Stimulated activated CD8-positive, alpha-beta memory T cell treated with anti-CD3 and anti-CD28 coated beads, Interleukin-15, amount 100 ng/mL, for 48 hours (primary cell): ENCODE results near the gene ANKRD18A.

Source experiments
- DNase-seq, 2 donors: peaks; one replicate each; pipeline ENCODE4 v3.0.0-alpha.2; 2020; ENCODE audit warnings: low read depth in 2 of 2

ANKRD18A gene

DNA sequence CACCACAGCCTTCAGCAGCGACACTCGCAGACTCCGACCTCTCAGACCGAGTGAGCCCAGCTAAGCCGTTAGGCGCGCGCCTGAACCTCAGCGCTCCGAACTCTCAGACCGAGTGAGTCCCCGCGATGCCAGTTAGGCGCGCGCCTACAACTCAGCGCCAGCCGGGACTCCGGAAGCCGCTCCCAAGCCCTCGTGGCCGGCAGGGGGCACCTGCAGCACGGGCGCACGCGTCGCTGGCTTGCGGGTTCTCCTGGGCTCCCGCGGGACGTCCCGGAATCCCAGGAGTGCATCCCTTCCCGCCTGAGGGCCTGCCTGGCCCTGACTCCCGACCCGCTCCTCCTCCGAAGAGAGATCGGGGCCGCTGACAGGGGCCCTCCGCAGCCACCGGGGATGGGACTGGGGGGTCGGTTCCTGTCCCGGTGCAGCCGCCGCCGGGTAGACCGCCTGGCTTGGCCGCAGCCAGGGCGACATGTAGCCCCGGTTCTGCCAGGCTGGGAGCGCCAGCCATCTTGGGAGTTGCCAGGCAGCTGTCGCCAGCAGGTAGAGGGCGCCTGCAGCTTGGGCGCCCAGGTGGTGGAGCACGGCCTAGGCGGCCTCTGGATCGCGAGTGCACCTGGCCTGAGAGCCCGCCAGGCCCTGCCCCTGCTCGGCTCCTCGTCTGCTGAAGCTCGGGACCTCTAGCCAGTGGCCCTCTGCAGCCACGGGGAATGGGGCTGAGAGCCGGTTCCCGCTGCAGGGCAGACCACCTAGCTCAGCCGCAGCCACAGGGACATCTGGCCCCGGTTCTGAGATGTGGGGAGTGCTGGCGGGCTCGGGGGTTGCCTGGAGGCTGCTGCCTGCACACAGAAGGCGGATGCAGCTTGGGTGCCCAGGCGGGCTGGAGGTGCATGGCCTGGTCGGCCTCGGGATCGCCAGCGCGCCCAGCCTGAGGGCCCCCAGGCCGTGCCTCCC, at the start of gene ANKRD18A:
ANKRD18A (minus strand) TSS at position 114 of the 951 bp plus-strand sequence. CDS start 311 bp downstream, outside the sequence.
- peak; percentile 49 to 68 for DNase-seq

DNA sequence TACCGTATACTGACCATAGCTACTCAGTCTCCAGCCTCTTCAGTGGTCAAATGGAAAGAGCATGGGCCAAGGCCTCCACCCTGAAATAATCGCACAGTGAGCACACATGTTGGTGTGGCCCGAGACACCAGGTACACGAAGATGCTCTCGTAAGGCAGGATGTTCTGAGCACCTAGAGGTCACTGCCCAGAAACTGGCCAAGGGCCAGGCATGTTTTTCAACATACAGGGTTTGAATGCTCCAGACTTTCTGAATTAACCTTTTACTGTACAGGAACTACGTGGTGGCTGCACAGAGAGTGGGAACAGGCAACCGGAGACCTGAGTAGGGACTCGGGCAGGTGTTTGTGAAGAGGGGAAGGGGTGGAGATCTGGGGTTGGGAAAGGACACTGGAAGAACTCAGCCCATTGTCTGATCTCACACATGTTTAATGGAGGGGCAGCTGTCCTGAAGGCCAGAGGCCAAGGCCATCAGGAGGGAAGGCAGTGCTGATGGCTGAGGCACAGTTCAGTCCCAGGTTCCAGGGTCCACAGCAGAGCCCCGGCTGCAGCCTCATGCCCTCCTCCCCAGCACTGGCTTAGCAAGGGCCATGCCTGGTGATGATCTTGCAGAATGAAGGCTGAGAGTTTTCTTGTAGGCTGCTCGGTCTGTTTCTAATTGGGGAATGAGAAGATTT, 48.5 kb upstream of the ANKRD18A start:
- no peak for DNase-seq

DNA sequence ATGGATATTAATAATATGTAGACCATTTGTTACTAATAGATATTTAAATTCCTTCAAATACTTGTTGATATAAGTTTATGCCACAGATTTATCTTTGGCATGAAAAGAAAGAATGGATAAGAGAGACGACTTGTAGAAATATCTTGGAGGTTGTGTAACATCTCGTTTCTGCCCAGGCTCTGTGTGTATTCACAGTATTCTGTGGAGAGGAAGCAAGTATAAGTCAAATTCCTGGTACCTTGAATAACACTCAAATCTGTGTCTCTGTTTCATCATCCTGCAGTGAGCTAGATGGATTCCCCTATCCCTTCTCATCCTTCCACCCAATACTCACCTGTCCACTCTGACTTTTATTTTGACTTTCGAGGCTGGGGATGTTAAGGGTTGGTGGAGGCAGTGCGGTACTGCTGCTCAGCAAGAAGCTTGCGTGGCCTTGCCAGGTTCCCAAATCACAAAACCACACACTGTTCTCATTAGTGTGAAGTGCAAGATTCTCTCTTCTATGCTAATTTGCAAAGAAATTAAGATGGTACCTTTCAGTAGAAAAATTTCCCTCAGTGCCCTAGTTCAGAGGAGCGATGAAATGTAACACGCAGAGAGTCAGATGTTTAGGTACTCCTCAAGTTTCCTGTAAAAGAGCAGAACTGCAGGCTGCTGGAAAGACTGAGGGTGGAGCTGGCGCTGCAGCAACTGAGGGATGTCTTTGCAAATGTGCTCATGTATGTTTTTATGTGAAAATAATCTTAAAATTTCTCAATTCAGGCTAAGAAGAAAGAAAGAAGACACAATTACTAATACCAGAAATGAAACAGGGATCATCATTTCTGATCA, 42.6 kb upstream of the ANKRD18A start:
- no peak for DNase-seq

DNA sequence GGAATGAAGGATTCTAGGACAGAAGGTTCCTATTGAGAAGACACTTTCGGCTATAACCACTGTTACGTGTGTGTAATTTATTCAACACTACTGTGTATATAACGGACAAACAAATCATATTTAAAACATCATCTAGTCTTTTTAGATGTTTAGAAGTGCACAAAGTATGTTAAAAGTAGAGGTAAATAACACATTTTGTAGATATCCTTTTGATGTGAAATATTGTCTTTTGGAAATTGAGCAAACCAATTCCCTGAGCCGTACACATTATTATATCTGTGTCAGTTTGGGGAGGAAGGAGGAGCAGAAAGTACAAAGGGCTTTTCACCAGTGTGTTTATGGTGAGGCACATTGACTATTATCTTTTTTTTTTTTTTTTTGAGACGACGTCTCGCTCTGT, 39.1 kb upstream of the ANKRD18A start:
- no peak for DNase-seq

DNA sequence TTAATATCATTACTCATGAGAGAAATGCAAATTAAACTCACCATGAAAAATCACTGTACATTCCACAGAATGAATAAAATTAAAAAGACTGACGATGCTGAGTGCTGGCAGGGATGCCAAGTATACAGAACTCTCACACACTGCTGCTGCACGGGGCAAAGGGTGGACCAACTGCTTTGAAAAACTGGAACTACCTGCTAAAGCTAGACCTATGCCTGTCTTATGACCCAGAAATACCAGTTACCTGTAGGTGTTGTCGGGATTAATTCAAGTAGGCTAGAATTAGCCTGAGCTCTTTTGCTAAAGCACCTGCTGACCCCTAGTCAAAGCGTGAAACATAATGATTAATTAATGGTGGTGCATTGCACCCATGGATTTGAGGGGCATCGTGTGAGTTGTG, 36.5 kb upstream of the ANKRD18A start:
- no peak for DNase-seq

DNA sequence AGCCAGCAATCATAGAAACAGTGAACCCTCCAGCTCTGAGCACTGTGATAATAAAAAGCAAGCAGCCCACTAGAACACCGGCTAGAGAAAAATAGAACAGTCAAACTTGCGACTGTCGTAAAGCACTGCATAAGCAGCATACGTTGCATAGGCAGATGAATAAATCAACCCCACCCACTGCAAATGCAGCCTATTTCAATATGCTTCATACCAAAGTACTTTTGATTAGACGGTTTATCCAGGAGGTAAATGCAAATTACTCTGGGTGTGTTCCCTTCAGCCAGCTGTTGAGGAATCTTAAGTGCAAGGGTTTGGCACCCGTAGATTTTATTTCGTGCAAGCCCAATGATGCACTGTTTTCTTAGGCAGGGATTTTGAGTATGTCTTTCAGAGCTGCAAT, 32.1 kb upstream of the ANKRD18A start:
- DNase-seq, result no peak

DNA sequence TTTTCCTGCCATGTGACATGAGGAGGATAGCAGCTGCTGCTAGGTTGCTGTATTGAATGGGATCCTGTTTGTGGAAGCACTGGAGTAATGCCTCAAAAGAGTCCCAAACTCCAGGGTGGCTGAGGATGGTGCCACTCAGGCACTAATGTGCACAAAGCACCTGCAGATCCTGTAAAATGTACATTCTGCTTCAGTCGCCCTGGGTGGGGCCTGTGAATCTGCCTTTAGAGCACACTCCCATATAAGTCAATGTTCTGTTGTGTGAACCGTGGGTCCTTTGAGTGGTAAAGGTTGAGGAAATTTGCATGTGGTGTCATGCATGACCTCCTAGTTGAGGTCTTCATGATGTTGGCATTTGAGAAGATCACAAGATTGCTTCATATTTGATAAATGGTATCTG, 31.6 kb upstream of the ANKRD18A start:
- no peak for DNase-seq

DNA sequence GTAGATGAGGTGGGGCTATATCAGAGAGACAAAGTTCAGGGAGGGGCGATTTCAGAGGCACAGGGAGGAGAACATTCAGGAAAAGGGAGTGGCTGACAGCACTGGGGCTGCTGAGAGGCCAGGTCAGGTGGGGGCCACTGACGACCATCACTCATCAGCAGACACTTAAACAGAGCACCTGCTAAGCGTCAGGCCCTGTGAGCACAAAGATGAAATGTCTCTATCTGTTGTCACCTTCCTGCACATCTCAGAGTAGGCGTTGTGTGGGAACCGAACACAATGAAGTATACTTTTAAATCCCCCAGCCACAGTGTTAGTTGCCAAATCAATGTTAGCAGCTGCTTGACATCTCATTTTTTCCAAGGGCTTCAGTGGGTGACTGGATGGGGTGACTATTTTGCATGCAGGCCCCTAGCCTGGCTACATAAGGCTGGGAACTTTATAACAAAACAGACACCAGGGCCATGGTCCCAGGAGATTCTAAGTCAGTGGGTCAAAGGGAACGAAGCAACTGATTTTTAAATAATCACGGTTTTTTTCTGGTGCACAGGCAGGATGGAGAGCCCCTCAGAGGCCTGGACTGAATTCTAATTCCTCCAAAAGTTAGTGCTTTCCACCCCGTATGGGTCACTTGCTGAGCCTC, 31.1 kb upstream of the ANKRD18A start:
- DNase-seq, result no peak

DNA sequence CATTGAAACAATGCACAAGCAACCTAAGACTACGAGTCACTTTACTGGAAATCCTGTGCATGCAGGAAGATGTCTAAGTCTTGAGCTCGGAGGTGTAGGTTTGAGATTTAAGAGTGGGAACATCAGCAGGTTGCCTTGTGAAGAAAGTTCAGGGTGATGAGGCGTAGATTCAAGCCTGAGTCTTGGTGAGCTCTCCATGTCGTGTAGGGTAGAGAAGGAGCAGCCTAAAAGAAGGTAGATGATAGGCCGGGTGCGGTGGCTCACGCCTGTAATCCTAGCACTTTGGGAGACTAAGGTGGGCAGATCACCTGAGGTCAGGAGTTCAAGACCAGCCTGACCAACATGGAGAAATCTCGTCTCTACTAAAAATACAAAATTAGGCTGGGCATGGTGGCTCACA, 30.2 kb upstream of the ANKRD18A start:
- DNase-seq, result no peak

DNA sequence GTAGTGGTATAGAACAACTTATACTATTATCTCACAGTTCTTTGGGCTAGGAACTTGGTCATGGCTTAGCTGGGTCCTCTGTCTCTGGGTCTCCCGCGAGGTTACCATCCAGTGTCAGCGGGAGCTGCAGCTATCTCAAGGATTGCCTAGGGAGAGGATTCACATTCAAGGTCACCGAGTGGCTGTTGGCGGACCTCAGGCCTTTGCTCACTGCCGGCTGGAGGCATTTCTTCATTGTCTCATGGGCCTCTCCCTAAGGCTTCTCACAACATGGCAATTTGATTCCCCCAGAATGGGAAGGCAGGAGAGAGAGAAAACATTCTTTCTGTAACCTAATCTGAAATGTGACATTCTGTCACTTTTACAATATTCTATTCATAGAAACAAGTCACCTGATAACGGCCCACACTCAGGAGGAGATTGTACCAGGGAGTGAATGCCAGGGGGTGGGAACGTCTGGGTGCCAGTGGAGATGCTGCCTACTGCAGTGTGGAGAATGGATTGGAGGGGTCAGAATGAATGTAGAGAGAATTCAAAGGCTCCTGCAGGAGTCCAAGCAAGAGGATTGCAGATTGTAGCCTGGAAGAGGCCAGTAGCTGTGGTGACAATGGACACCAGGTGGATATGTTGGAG, 29.5 kb upstream of the ANKRD18A start:
- no peak for DNase-seq

DNA sequence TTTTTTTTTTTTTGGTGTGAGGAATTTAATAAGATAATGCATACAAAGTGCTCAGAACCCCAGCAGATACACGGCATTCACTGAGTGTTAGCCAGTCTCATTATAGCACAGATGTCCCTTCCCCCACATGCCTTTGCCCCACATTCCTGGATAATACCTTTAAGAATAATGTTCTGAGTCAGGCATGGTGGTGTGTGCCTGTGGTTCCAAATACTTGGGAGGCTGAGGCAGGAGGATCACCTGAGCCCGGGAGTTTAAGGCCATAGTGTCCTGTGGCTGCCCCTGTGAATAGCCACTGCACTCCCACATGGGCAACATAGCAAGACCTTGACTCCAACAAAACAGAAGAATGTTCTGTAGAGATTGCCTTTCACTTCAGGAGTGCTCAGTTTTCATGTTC, 24.2 kb upstream of the ANKRD18A start:
- DNase-seq, result no peak

DNA sequence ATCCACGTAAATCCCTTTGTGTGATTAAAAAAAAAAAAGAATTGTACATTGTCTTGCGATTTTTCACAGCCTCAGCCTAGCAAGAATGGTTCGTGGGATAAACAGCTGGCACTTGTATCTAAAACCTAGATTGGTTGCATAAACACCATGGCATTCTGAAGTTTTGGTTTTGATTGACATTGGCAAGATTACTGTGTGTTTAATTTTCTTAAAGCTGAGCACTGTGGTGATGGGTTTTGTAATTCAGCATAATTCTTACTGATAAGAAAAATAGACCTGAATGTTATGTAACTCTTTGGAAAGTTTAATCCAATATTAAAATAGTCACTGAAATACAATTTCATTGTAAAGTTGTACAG, 23.4 kb upstream of the ANKRD18A start:
- no peak for DNase-seq

DNA sequence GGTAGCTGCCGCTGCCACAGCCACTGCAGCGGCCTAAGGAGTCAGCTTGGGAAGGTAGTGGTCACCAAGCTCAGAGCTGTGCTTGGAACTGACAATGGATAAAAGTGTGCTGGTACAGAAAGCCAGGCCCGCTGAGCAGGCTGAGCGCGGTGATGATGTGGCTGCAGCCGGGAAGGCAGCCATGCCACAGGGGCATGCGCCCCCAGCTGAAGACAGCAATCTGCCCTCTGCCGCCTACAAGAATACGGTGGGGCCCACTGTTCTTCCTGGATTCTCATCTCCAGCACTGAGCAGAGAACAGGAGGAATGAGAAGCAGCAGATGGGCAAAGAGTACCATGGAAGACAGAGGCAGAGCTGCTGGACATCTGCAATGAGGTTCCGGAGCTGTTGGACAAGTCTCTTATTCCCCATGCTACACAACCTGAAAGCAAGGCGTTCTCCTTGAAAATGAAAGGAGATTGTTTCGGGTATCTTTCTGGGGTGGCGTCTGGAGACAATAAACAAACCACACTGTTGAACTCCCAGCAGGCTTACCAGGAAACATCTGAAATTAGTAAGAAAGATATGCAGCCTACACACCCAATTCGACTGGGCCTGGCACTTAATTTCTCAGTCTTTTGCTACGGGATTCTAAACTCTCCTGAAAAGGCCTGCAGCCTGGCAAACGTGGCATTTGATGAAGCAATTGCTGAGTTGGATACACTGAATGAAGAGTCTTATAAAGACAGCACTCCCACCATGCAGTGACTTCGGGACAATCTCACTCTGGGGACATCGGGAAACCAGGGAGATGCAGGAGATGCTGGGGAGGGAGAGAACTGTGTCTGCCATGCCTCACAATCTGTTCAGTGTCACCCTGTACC, 22.8 kb upstream of the ANKRD18A start:
- DNase-seq, result no peak

DNA sequence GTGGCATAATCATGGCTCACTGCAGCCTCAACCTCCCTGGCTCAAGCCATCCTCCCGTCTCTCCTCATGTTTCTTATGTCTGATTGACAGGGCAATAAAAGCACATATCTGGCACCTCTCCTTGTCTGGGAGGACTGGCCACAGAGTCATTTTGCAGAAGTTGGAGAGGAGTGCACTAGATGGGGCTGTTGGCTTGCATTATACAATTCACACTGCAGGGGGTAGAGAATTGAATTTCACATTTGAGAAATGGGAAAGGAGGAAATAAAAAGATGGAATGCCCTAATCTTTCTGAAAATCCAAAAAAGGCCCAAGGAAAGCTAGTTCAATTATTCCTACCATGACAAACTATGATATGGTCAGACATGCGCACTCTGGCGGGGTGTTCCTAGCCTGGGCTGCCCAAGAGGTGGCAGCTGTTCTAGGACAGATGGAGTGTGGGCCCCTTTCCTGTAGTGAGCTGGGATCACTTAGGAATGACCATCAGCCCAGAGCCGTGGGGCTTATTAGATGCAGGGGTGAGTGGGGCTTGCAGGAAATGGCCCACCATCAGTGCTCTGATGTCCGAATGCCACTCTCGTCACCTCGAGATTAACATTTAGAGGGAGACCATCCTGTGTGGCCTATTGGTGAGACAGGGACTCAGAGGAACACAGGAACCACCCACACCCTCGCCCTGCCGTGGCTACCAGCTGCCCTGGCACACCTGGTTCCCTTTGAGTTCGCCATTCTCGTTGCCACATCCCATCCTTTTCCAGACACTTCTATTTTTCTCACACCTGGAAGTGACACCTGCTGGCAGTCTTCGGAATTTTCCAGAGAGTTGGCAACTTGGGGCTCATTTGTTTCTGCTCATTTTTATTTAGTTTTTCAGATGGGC, 21.8 kb upstream of the ANKRD18A start:
- no peak for DNase-seq

DNA sequence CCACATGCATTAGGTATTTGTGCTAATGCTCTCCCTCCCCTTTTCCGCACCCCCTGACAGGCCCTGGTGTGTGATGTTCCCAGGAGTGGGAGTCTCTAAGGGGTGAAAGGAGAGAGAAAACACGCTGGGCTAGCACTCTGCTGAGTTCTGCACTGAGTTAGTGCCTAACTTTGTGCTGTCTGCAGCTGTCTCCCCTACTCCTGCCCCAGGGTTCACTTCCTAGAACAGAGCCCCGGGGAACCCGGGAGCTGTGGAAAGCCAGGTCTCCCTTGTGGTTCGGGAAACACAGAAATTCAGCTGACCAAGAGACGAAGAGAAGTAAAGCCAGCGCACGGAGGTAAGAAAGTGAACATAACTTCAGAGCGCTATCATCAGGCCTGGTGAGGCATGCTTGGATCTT, 20.7 kb upstream of the ANKRD18A start:
- DNase-seq, result no peak

DNA sequence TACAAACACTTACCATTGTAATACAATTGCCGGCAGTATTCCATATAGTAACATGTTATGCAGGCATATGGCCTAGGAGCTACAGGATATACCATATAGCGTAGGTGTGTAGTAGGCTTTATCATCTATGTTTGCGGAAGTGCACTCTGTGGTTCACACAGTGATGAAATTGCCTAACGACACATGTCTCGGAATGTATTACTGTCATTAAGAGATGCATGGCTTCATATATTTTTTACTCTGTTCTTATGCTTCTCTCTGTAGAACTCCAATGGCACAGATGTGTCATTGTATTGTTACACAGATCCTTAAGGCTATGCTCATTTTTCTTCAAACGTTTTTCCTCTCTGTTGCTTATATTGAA, 19.2 kb upstream of the ANKRD18A start:
- no peak for DNase-seq

DNA sequence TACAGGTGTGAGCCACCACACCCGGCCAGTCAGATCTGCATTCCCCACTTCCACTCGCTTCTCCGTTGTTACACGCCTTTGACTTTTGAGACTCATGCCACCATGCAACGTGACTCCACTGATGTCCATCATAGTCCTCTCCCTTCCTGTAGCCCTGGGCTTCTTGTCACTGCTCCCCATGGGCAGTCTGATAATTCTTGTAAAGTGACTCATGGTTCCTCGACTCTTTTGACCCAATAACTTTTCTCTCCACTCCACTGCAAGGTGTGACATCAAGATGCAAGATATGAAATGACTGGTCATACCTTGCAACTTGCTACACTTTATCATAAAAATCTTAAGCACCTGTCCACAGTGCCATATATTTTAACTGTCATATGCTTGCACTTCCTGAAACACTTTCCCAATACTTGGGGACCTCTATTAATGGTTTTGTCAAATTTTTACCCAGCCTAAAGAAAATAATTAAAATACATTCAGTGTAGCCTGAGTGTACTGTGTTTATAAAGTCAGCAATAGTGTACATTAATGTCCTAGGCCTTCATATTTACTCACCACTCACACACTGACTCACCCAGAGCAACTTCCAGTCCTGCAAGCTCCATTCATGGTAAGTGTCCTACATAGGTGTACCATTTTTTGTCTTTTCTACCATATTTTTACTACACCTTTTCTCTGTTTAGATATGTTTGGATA, 18.6 kb upstream of the ANKRD18A start:
- no peak for DNase-seq

DNA sequence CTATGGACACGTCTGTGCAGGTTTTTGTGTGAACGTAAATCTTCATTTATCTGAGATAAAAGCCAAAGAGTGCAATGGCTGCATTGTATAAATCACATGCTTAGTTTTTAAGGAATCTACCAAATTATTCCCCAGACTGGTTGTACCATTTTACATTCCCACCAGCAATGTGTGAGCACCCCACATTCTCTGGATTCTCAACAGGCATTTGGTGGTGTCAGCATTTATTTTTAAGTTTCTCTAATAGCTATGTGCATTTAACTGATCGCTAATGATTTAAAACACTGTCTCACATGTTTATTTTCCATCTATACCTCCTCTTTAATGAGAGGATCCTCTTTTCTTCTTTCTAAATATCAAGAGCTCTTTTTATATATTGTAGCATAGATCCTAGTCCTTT, 13.9 kb upstream of the ANKRD18A start:
- no peak for DNase-seq

DNA sequence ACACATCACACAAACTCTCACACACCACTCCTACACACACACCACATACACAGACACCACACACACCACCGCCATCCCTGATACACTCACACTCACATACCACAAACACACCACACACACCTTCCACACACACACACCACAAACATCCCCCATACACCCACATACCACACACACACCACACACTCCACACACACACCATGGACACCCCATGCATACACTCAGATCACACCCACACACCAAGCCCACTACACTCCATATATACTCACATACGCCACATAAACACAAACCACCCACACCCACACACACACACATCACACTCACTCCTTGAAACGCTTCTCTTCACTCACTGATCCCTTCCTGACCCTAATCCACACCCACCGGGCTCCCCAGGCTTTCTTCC, 9.1 kb upstream of the ANKRD18A start:
- no peak for DNase-seq
